ENCODE results near the gene CACNB1. TPM values are rescaled to one million over a fixed set of nuclear protein-coding genes. Genes with fewer than 3 reads are reported as not detected.

Gene CACNB1
- total RNA-seq, 1 donor from 2014 or later: 2.0 TPM

- ATAC-seq: peak; percentile 67
Measured at GRCh38 chr17:39200070-39200879, 2.8 kb upstream of the CACNB1 start, which contains the start of gene RPL19. Gene RPL19, plus strand, starts transcription at chr17:39200283. Its CDS starts 62 bp downstream, at chr17:39200345.

GRCh38 chr17:39199820-39200069 lies 2.3 kb upstream of the CACNB1 start:
- peak; percentile 78 for ATAC-seq

GRCh38 chr17:39198186-39198566 lies 707 bp upstream of the CACNB1 start:
- no peak for ATAC-seq

GRCh38 chr17:39196808-39197291 lies 619 bp downstream of the CACNB1 start:
- ATAC-seq: no peak

GRCh38 chr17:39196241-39196807 lies 1.1 kb downstream of the CACNB1 start:
- ATAC-seq: no peak

- no peak for ATAC-seq
Measured at GRCh38 chr17:39195568-39196160, 1.8 kb downstream of the CACNB1 start.

GRCh38 chr17:39194985-39195524 lies 2.4 kb downstream of the CACNB1 start:
- ATAC-seq: no peak

- ATAC-seq: no peak
Measured at GRCh38 chr17:39194089-39194984, 3.1 kb downstream of the CACNB1 start.

GRCh38 chr17:39193346-39193745 lies 4.1 kb downstream of the CACNB1 start:
- ATAC-seq: no peak

- no peak for ATAC-seq
Measured at GRCh38 chr17:39192901-39193300, 4.6 kb downstream of the CACNB1 start.

- no peak for ATAC-seq
Measured at GRCh38 chr17:39191750-39192510, 5.5 kb downstream of the CACNB1 start.

- peak; percentile 36 for ATAC-seq
Measured at GRCh38 chr17:39187152-39187830, 10.2 kb downstream of the CACNB1 start.

GRCh38 chr17:39186481-39187002 lies 10.9 kb downstream of the CACNB1 start:
- ATAC-seq: peak; percentile 17

- ATAC-seq: no peak
Measured at GRCh38 chr17:39183720-39184119, 13.7 kb downstream of the CACNB1 start.

- ATAC-seq: no peak
Measured at GRCh38 chr17:39183045-39183444, 14.4 kb downstream of the CACNB1 start.

- ATAC-seq: no peak
Measured at GRCh38 chr17:39181303-39181702, 16.2 kb downstream of the CACNB1 start.

GRCh38 chr17:39178536-39178935 lies 18.9 kb downstream of the CACNB1 start:
- peak; percentile 77 for ATAC-seq

- no peak for ATAC-seq
Measured at GRCh38 chr17:39177256-39177655, 20.2 kb downstream of the CACNB1 start.

GRCh38 chr17:39175695-39176093 lies 21.8 kb downstream of the CACNB1 start:
- no peak for ATAC-seq

GRCh38 chr17:39174920-39175694 lies 22.4 kb downstream of the CACNB1 start:
- ATAC-seq: peak; percentile 33
